ENCODE data around the gene APMAP.

Gene APMAP

DNA sequence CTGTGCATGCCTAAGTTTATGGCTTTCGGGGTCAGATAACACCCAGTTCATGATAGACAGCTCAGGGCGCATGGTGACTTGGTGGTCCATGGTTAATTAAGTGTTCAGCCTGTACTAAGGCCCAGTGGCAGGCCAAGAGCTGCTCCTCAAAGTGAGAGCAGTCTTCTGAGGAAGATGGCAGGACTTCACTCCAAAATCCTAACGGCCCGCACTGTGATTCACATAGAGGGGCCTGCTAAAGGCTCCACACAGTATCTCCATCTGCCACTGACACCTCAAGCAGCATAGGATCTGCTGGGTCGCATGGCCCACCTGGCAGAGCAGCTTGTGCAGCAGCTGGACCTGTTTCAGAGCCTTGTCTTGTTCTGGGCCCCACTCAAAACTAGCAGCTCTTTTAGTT lies 54.1 kb downstream of the APMAP start:
- POLR2A ChIA-PET: no interaction called here

DNA sequence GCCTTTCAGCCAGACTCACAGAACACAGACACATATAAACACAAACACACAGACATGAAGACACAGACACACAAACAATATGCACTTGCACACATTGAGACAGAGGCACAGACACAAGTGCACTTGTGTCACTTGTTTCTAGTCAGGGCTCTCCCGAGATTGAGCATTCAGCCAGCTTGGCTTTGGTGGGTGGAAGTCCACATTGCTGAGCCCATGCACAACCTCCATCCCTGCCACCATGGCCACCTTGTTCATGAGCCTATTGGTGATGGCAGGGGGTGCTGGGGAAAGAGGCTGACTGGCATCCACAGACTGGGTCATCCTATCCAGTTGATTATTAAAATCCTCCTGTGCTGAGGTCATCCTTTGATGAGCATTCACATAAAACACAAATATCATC lies 55.0 kb downstream of the APMAP start:
- Histone ChIP-seq H3K9me3 (ENCODE audit: control insufficient read depth, insufficient read depth, low read depth, low read length) (no peaks in the 10 kb centered on the region), H3K36me3 (ENCODE audit: control insufficient read depth in 2 of 2, insufficient read depth in 1 of 2, low read length in 2 of 2) (no peaks in the 10 kb centered on the region), H3K4me1 (ENCODE audit: control insufficient read depth, insufficient read depth, low read length) (no peaks in the 10 kb centered on the region), H3K4me3 (ENCODE audit: low read depth, low read length) (no peak overlapping the region), H3K27ac (ENCODE audit: extremely low read depth, low read depth, low read length) (no peak overlapping the region)
- TF ChIP-seq, protein P1, sequence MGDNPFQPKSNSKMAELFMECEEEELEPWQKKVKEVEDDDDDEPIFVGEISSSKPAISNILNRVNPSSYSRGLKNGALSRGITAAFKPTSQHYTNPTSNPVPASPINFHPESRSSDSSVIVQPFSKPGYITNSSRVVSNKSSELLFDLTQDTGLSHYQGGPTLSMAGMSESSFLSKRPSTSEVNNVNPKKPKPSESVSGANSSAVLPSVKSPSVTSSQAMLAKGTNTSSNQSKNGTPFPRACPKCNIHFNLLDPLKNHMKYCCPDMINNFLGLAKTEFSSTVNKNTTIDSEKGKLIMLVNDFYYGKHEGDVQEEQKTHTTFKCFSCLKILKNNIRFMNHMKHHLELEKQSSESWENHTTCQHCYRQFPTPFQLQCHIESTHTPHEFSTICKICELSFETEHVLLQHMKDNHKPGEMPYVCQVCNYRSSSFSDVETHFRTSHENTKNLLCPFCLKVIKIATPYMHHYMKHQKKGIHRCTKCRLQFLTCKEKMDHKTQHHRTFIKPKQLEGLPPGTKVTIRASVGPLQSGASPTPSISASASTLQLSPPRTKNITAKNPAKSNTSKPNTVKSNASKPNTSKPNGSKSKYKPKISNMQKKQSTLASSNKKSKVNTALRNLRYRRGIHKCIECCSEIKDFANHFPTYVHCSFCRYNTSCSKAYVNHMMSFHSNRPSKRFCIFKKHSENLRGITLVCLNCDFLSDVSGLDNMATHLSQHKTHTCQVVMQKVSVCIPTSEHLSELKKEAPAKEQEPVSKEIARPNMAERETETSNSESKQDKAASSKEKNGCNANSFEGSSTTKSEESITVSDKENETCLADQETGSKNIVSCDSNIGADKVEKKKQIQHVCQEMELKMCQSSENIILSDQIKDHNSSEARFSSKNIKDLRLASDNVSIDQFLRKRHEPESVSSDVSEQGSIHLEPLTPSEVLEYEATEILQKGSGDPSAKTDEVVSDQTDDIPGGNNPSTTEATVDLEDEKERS (tag by site-specific recombination; IDR thresholded peaks at IDR 0.05): no peak
- no peak for TF ChIP-seq ZNF112 (tag by site-specific recombination; IDR thresholded peaks at IDR 0.05)
- TF ChIP-seq, protein P2, sequence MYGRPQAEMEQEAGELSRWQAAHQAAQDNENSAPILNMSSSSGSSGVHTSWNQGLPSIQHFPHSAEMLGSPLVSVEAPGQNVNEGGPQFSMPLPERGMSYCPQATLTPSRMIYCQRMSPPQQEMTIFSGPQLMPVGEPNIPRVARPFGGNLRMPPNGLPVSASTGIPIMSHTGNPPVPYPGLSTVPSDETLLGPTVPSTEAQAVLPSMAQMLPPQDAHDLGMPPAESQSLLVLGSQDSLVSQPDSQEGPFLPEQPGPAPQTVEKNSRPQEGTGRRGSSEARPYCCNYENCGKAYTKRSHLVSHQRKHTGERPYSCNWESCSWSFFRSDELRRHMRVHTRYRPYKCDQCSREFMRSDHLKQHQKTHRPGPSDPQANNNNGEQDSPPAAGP (tag by site-specific recombination; IDR thresholded peaks at IDR 0.05): no peak
- no peak for TF ChIP-seq ZNF214 (tag by site-specific recombination; IDR thresholded peaks at IDR 0.05; ENCODE audit: borderline replicate concordance)
- no peak for TF ChIP-seq ZNF223 (tag by site-specific recombination; IDR thresholded peaks at IDR 0.05)
- no peak for TF ChIP-seq ZNF354C (tag by site-specific recombination; IDR thresholded peaks at IDR 0.05; ENCODE audit: borderline replicate concordance, low read depth)
- TF ChIP-seq, protein P3, sequence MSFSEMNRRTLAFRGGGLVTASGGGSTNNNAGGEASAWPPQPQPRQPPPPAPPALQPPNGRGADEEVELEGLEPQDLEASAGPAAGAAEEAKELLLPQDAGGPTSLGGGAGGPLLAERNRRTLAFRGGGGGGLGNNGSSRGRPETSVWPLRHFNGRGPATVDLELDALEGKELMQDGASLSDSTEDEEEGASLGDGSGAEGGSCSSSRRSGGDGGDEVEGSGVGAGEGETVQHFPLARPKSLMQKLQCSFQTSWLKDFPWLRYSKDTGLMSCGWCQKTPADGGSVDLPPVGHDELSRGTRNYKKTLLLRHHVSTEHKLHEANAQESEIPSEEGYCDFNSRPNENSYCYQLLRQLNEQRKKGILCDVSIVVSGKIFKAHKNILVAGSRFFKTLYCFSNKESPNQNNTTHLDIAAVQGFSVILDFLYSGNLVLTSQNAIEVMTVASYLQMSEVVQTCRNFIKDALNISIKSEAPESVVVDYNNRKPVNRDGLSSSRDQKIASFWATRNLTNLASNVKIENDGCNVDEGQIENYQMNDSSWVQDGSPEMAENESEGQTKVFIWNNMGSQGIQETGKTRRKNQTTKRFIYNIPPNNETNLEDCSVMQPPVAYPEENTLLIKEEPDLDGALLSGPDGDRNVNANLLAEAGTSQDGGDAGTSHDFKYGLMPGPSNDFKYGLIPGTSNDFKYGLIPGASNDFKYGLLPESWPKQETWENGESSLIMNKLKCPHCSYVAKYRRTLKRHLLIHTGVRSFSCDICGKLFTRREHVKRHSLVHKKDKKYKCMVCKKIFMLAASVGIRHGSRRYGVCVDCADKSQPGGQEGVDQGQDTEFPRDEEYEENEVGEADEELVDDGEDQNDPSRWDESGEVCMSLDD (tag by site-specific recombination; IDR thresholded peaks at IDR 0.05): no peak
- no peak for TF ChIP-seq ZNF114 (tag by site-specific recombination; IDR thresholded peaks at IDR 0.05)
- no peak for TF ChIP-seq ZBTB21 (tag by site-specific recombination; IDR thresholded peaks at IDR 0.05)
- no peak for TF ChIP-seq KLF8 (tag by site-specific recombination; IDR thresholded peaks at IDR 0.05)
- TF ChIP-seq ZNF274 (IDR thresholded peaks at IDR 0.05; ENCODE audit: low read length): no peak
- TF ChIP-seq ZNF274 (tag by site-specific recombination; IDR thresholded peaks at IDR 0.05; ENCODE audit: borderline replicate concordance): no peak
- no peak for TF ChIP-seq ZNF830 (tag by site-specific recombination; IDR thresholded peaks at IDR 0.05; ENCODE audit: low read depth)
- TF ChIP-seq ZNF473 (tag by site-specific recombination; IDR thresholded peaks at IDR 0.05): no peak
- ChIA-PET CTCF (interaction anchor here (0.6 kb wide), 1 partner anchor 1001 kb away, joined by 3 read pairs; no protein-coding TSS in a partner anchor), POLR2A (no interaction called here)

More for the DNA sequence above, 54.1 kb downstream of the APMAP start:
- Histone ChIP-seq H3K4me1 (ENCODE audit: control insufficient read depth, insufficient read depth, low read length) (no peaks in the 10 kb centered on the region), H3K36me3 (ENCODE audit: control insufficient read depth in 2 of 2, insufficient read depth in 1 of 2, low read length in 2 of 2) (no peaks in the 10 kb centered on the region), H3K9me3 (ENCODE audit: control insufficient read depth, insufficient read depth, low read depth, low read length) (no peaks in the 10 kb centered on the region), H3K27ac (ENCODE audit: extremely low read depth, low read depth, low read length) (no peak overlapping the region), H3K4me3 (ENCODE audit: low read depth, low read length) (no peak overlapping the region)
- CTCF ChIA-PET: interaction anchor here (1.4 kb wide), 1 partner anchor 8 kb away, joined by 3 read pairs; no protein-coding TSS in a partner anchor
- TF ChIP-seq ZNF707 (tag by site-specific recombination; IDR thresholded peaks at IDR 0.05): no peak
- TF ChIP-seq ZNF596 (tag by site-specific recombination; IDR thresholded peaks at IDR 0.05): no peak
- no peak for TF ChIP-seq ZNF544 (tag by site-specific recombination; IDR thresholded peaks at IDR 0.05)

All from HEK293 (cell line).